ENCODE results near the gene WNT9A. TPM values are rescaled to one million over a fixed set of nuclear protein-coding genes. Genes with fewer than 3 reads are reported as not detected.

Gene WNT9A
- total and polyA plus RNA-seq, 2 of the 4 experiments (the other 2 are of a cell fraction): 0.18 to 0.36 TPM

DNA sequence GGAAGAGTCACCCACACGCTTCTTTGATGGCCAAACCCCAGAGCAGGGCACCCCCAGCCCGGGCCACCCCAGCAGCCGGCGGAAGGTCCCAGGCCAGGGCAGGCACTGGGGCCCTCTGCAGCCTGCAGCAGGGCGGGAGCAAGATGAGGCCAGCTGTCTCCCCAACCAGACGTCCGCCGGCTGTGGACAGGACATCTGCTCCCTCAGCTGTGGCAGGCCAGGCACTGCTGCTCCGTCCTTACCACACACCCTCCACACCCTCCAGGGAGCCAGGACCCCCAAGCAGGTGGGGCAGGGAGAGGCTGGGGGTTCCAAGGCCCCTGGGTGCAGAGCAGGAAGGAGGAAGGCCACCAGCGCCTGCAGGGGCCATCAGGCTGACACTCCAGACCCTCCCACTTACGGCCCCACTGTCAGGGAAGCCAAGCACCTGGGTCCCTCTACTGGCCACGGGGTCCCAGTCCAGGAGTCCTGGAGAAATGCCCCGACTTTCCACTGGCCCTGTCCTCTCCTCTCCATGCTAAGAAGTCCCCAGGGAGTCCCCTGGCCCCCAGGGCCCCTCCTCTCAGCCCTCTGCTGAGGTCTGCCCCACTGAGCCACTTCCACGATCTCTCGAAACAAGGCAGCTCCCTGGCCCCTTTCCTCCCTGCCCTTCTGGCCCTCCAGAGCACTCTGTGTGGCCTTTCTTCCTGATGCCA lies 5.6 kb downstream of the WNT9A start:
- no peaks in the 10 kb centered on the region for H3K79me1 ChIP-seq (ENCODE audit: low read depth in 1 of 2, low read length in 2 of 2)
- 41% methylated on average over 8 of the region's 15 CpGs; no CpG with 5 or more reads in 1 of the 2 experiments for WGBS, 2 experiments (ENCODE audit: extremely low coverage in 2 of 2, insufficient read length in 1 of 2)
- H3K4me1 ChIP-seq (ENCODE audit: control insufficient read depth, insufficient read depth, low read length): peaks cover 2% of the 10 kb centered on the region; the same call in 1 of the 2 replicates
- no peak overlapping the region for H3K56ac ChIP-seq (ENCODE audit: extremely low read depth, insufficient read depth, low read length)
- in situ Hi-C loops (cut with MboI; ENCODE audit: low sequenced_read_pairs) (loop anchor here (25.0 kb wide), 1 partner anchor 455 kb away; no protein-coding TSS in a partner anchor), dilution Hi-C loops (cut with HindIII; ENCODE audit: low sequenced_read_pairs, unreplicated experiment) (no loop called here), intact Hi-C loops (cut with micrococcal nuclease) (loop anchor here (10.0 kb wide), 1 partner anchor 397 kb away; no protein-coding TSS in a partner anchor)
- no peak overlapping the region for H2BK5ac ChIP-seq (ENCODE audit: low read depth, low read length, poor library complexity, severe bottlenecking)
- H4K91ac ChIP-seq (ENCODE audit: insufficient read depth, low read depth, low read length): no peak overlapping the region
- H4K8ac ChIP-seq (ENCODE audit: low read depth in 2 of 2, low read length in 2 of 2): no peak overlapping the region
- TF ChIP-seq FOS (IDR thresholded peaks at IDR 0.05; ENCODE audit: low read depth, low read length) (no peak), RAD21 (IDR thresholded peaks at IDR 0.05; ENCODE audit: low read length) (no peak), RFX5 (IDR thresholded peaks at IDR 0.05; ENCODE audit: low read depth, low read length) (no peak), MAFK (IDR thresholded peaks at IDR 0.05; ENCODE audit: low read depth, low read length) (no peak), CHD1 (IDR thresholded peaks at IDR 0.05; ENCODE audit: low read depth, low read length) (no peak), POLR2A (IDR thresholded peaks at IDR 0.05; ENCODE audit: low read depth, low read length) (no peak), MAZ (IDR thresholded peaks at IDR 0.05; ENCODE audit: borderline replicate concordance, low read depth, low read length) (no peak), RCOR1 (IDR thresholded peaks at IDR 0.05; ENCODE audit: insufficient replicate concordance, low read length) (no peak), SMC3 (IDR thresholded peaks at IDR 0.05; ENCODE audit: low read depth, low read length) (no peak), BHLHE40 (IDR thresholded peaks at IDR 0.05; ENCODE audit: low read depth, low read length) (no peak), MXI1 (IDR thresholded peaks at IDR 0.05; ENCODE audit: borderline replicate concordance, low read depth, low read length) (no peak), NFE2L2 (IDR thresholded peaks at IDR 0.05; ENCODE audit: low read depth, low read length) (no peak), CEBPB (IDR thresholded peaks at IDR 0.05; ENCODE audit: low read depth, low read length) (no peak)
- TF ChIP-seq, protein P1, sequence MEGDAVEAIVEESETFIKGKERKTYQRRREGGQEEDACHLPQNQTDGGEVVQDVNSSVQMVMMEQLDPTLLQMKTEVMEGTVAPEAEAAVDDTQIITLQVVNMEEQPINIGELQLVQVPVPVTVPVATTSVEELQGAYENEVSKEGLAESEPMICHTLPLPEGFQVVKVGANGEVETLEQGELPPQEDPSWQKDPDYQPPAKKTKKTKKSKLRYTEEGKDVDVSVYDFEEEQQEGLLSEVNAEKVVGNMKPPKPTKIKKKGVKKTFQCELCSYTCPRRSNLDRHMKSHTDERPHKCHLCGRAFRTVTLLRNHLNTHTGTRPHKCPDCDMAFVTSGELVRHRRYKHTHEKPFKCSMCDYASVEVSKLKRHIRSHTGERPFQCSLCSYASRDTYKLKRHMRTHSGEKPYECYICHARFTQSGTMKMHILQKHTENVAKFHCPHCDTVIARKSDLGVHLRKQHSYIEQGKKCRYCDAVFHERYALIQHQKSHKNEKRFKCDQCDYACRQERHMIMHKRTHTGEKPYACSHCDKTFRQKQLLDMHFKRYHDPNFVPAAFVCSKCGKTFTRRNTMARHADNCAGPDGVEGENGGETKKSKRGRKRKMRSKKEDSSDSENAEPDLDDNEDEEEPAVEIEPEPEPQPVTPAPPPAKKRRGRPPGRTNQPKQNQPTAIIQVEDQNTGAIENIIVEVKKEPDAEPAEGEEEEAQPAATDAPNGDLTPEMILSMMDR (conservative IDR thresholded peaks at IDR 0.05; ENCODE audit: low read depth, low read length): no peak
- TF ChIP-seq, protein P2, sequence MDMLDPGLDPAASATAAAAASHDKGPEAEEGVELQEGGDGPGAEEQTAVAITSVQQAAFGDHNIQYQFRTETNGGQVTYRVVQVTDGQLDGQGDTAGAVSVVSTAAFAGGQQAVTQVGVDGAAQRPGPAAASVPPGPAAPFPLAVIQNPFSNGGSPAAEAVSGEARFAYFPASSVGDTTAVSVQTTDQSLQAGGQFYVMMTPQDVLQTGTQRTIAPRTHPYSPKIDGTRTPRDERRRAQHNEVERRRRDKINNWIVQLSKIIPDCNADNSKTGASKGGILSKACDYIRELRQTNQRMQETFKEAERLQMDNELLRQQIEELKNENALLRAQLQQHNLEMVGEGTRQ (IDR thresholded peaks at IDR 0.05; ENCODE audit: low read depth, low read length): no peak
- TF ChIP-seq, protein P3, sequence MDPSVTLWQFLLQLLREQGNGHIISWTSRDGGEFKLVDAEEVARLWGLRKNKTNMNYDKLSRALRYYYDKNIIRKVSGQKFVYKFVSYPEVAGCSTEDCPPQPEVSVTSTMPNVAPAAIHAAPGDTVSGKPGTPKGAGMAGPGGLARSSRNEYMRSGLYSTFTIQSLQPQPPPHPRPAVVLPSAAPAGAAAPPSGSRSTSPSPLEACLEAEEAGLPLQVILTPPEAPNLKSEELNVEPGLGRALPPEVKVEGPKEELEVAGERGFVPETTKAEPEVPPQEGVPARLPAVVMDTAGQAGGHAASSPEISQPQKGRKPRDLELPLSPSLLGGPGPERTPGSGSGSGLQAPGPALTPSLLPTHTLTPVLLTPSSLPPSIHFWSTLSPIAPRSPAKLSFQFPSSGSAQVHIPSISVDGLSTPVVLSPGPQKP (IDR thresholded peaks at IDR 0.05; ENCODE audit: borderline replicate concordance, low read depth, low read length): no peak
- no peak overlapping the region for H2AFZ ChIP-seq (replicated peaks; ENCODE audit: low read length, poor library complexity)
- no peak overlapping the region for H3K4me3 ChIP-seq (ENCODE audit: insufficient read depth, low read depth, low read length)
- H3K4me2 ChIP-seq (ENCODE audit: low read depth, low read length): no peak overlapping the region
- no peak overlapping the region for H2AK9ac ChIP-seq (replicated peaks; ENCODE audit: low read depth, low read length, poor library complexity)
- H3K23ac ChIP-seq (ENCODE audit: low read depth, low read length): no peak overlapping the region
- H3K14ac ChIP-seq (replicated peaks; ENCODE audit: low read depth, low read length): no peak overlapping the region
- no peaks in the 10 kb centered on the region for H3K9me1 ChIP-seq (ENCODE audit: insufficient read depth, low read length)
- H3K18ac ChIP-seq (ENCODE audit: low read depth, low read length): no peak overlapping the region
- H2AK5ac ChIP-seq (ENCODE audit: low read depth, low read length): no peak overlapping the region
- no peak overlapping the region for H2BK120ac ChIP-seq (ENCODE audit: low read depth, low read length)
- no peak overlapping the region for H4K5ac ChIP-seq (ENCODE audit: low read depth, low read length)
- H3K27me3 ChIP-seq (ENCODE audit: control insufficient read depth, insufficient read depth, low read length): no peaks in the 10 kb centered on the region; the same call in 1 of the 2 replicates
- no peak overlapping the region for H3K4ac ChIP-seq (ENCODE audit: low read depth, low read length)
- no peak for DNase-seq
- BruUV-seq (replicated peaks): no TSS peak
- H3K36me3 ChIP-seq (ENCODE audit: control insufficient read depth, insufficient read depth, low read length): no peaks in the 10 kb centered on the region
- no peak for ATAC-seq (ENCODE audit: low read depth)
- H2BK20ac ChIP-seq (ENCODE audit: low read depth, low read length): no peak overlapping the region
- no peaks in the 10 kb centered on the region for H4K20me1 ChIP-seq (ENCODE audit: insufficient read depth, low read length)
- ChIA-PET POLR2A (ENCODE audit: unreplicated experiment) (no interaction called here), CTCF (no interaction called here)
- H3K9me3 ChIP-seq (ENCODE audit: control insufficient read depth, insufficient read depth, low read length): 0 out of 2 replicates have a peak, but pooled peaks cover 2% of the 10 kb centered on the region
- H2BK15ac ChIP-seq (ENCODE audit: low read depth, low read length): no peak overlapping the region
- no peak overlapping the region for H3K27ac ChIP-seq (ENCODE audit: insufficient read depth, low read length)
- no peak overlapping the region for H3K9ac ChIP-seq (ENCODE audit: low read depth, low read length)
